K562 (cell line): ENCODE data around the gene ENTPD8. TPM values are rescaled to one million over a fixed set of nuclear protein-coding genes. Genes with fewer than 3 reads are reported as not detected.

Experiments
- ATAC-seq: fragments of 200-7000 bp; cut with Tn5 transposase; 3 replicates; pipeline ENCODE4 v1.9.1; 2020; ENCODE audit warnings: moderate library complexity
- BruUV-seq: library from RNA; stranded (reverse); fragments of 400-500 nt; replicated peaks from 2 replicates; lab custom pipeline; 2021; lab: Mats Ljungman, UMichigan
- CTCF ChIA-PET: fragments of 300-600 bp; formaldehyde crosslinking; extraction: SDS; loops from one replicate; lab custom pipeline; 2021; ENCODE audit warnings: low intra/inter-chr PET ratio; lab: Yijun Ruan, JAX
- POLR2A ChIA-PET: fragments of 300-600, 350-650 bp; sonication (Branson Sonifier 250); formaldehyde crosslinking; extraction: SDS; loops from one replicate; lab custom pipeline; 2021; ENCODE audit warnings: antibody characterized with exemption, inconsistent platforms; lab: Yijun Ruan, JAX
- DNase-seq, 4 experiments: peaks; one replicate each; pipeline versions ENCODE4 v3.0.0 to v3.0.0-alpha.2; 2011 to 2018; ENCODE audit warnings: low spot score in 3 of 4, mixed read lengths in 3 of 4; ENCODE audit errors: extremely low read depth in 1 of 4
- FAIRE-seq: peaks from 2 replicates; lab custom pipeline; 2011; peaks lifted over from hg19 to GRCh38; lab: Jason Lieb, UNC
- H2AFZ ChIP-seq: 2 replicates; pipeline ENCODE4 v1.6.0; 2011; ENCODE audit warnings: low read depth, low read length, control low read depth, inconsistent platforms
- H3K27ac ChIP-seq: fragments of 200-600 bp; 3 replicates; pipeline ENCODE4 v1.8.0; 2011; ENCODE audit warnings: low read depth, mild to moderate bottlenecking, control low read depth, inconsistent platforms, low read length, moderate library complexity, mixed read lengths; ENCODE audit errors: extremely low read depth
- H3K27me3 ChIP-seq, 2 experiments: fragments of 300-600 bp in 1 of 2; 2 replicates in 1 of 2; 3 replicates in 1 of 2; pipeline versions ENCODE4 v1.6.0 to v1.8.0; 2011; ENCODE audit warnings: inconsistent platforms in 2 of 2, low read length in 2 of 2, mild to moderate bottlenecking in 1 of 2, mixed read lengths in 1 of 2, moderate library complexity in 1 of 2; ENCODE audit not compliant: control insufficient read depth in 2 of 2, insufficient read depth in 2 of 2
- H3K36me3 ChIP-seq: fragments of 300-600 bp; 3 replicates; pipeline ENCODE4 v1.8.0; 2011; ENCODE audit warnings: mild to moderate bottlenecking, low read length, inconsistent platforms; ENCODE audit not compliant: control insufficient read depth, insufficient read depth
- H3K4me1 ChIP-seq, 2 experiments: fragments of 200-600 bp in 1 of 2; replicated peaks in 1 of 2; 2 replicates in 1 of 2; 3 replicates in 1 of 2; pipeline versions ENCODE4 v1.5.1 to v1.8.0; 2011; ENCODE audit warnings: inconsistent platforms in 2 of 2, low read length in 2 of 2, mild to moderate bottlenecking in 1 of 2, mixed read lengths in 1 of 2, moderate library complexity in 1 of 2; ENCODE audit not compliant: control insufficient read depth in 2 of 2, insufficient read depth in 2 of 2
- H3K4me2 ChIP-seq: 2 replicates; pipeline ENCODE4 v1.6.1; 2011; ENCODE audit warnings: low read length, control low read depth, inconsistent platforms, mixed read lengths; ENCODE audit not compliant: insufficient read depth
- H3K4me3 ChIP-seq: fragments of 200-600 bp; sonication (generic), shearing (Covaris generic); 2 replicates; pipeline ENCODE4 v1.5.1; 2016; ENCODE audit warnings: control low read depth, inconsistent platforms
- H3K79me2 ChIP-seq: fragments of 200-600 bp; 3 replicates; pipeline ENCODE4 v1.8.0; 2011; ENCODE audit warnings: low read length, inconsistent platforms; ENCODE audit not compliant: control insufficient read depth, insufficient read depth
- H3K9ac ChIP-seq, 2 experiments: 2 replicates each; pipeline versions ENCODE4 v1.6.0 to v1.6.1; 2011; ENCODE audit warnings: low read depth in 2 of 2, low read length in 2 of 2, control low read depth in 1 of 2, inconsistent platforms in 1 of 2, mild to moderate bottlenecking in 1 of 2, mixed read lengths in 1 of 2; ENCODE audit not compliant: insufficient read depth in 1 of 2
- H3K9me1 ChIP-seq: one replicate; pipeline ENCODE4 v1.6.0; 2011; ENCODE audit warnings: inconsistent platforms, mild to moderate bottlenecking, low read length, moderate library complexity; ENCODE audit not compliant: control insufficient read depth, insufficient read depth
- H3K9me3 ChIP-seq: replicated peaks from 2 replicates; pipeline ENCODE4 v1.5.1; 2011; ENCODE audit warnings: low read depth, low read length, inconsistent platforms; ENCODE audit not compliant: control insufficient read depth, insufficient read depth
- H4K20me1 ChIP-seq: replicated peaks from 2 replicates; pipeline ENCODE4 v1.6.1; 2011; ENCODE audit warnings: low read length, inconsistent platforms, mixed read lengths; ENCODE audit not compliant: control insufficient read depth, insufficient read depth
- COPS2 ChIP-seq: fragments of 450-650 bp; conservative IDR thresholded peaks from 2 replicates; pipeline ENCODE4 v1.6.1; 2016; ENCODE audit warnings: mild to moderate bottlenecking, moderate library complexity
- EGR1 ChIP-seq: fragments of 450-650 bp; conservative IDR thresholded peaks from 2 replicates; pipeline ENCODE4 v1.6.1; 2017; ENCODE audit warnings: mild to moderate bottlenecking
- FOS ChIP-seq: IDR thresholded peaks from 3 replicates; pipeline ENCODE4 v1.6.1; 2011; ENCODE audit not compliant: insufficient read length; ENCODE audit errors: extremely low read depth
- HEY1 ChIP-seq: fragments of 250-450 bp; sonication (Bioruptor Pico); IDR thresholded peaks from 2 replicates; pipeline ENCODE4 v1.5.0; 2020; ENCODE audit warnings: mild to moderate bottlenecking, moderate library complexity, borderline replicate concordance
- HSF4 ChIP-seq: fragments of 250-450 bp; sonication (Bioruptor Pico); IDR thresholded peaks from 2 replicates; pipeline ENCODE4 v2.1.2; 2022; ENCODE audit warnings: mild to moderate bottlenecking, moderate library complexity, borderline replicate concordance
- RCOR1 ChIP-seq, 2 experiments: IDR thresholded peaks; 2 replicates each; pipeline ENCODE4 v1.6.1; 2012; ENCODE audit warnings: low read depth in 2 of 2, low read length in 2 of 2, borderline replicate concordance in 1 of 2, improper control_type of control experiment in 1 of 2
- RFX5 ChIP-seq: IDR thresholded peaks from 2 replicates; pipeline ENCODE4 v1.6.1; 2011; ENCODE audit warnings: low read depth, mild to moderate bottlenecking, improper control_type of control experiment, low read length
- SREBF1 ChIP-seq: fragments of 150-350 bp; IDR thresholded peaks from 2 replicates; pipeline ENCODE4 v1.6.1; 2014; ENCODE audit warnings: antibody characterized with exemption, low read depth, low read length, borderline replicate concordance
- ZBTB17 ChIP-seq: fragments of 450-650 bp; formaldehyde crosslinking; IDR thresholded peaks from 2 replicates; pipeline ENCODE4 v1.4.0; 2020; ENCODE audit warnings: mild to moderate bottlenecking
- ZBTB49 ChIP-seq: sonication (generic); formaldehyde crosslinking; IDR thresholded peaks from 2 replicates; pipeline ENCODE4 v1.8.0; 2022; ENCODE audit warnings: missing genetic modification reagents, mild to moderate bottlenecking, borderline replicate concordance
- ZNF354B ChIP-seq: fragments of 250-450 bp; sonication (Bioruptor Pico); IDR thresholded peaks from 2 replicates; pipeline ENCODE4 v1.4.0; 2020
- ZNF436 ChIP-seq: fragments of 250-450, 450-650 bp; sonication (Bioruptor Pico); formaldehyde crosslinking; IDR thresholded peaks from 2 replicates; pipeline ENCODE4 v1.7.0; 2020; ENCODE audit warnings: mild to moderate bottlenecking
- ZNF561 ChIP-seq: fragments of 450-650 bp; formaldehyde crosslinking; conservative IDR thresholded peaks from 2 replicates; pipeline ENCODE4 v1.4.0; 2020; ENCODE audit warnings: mild to moderate bottlenecking, moderate library complexity
- ZNF57 ChIP-seq: fragments of 450-650 bp; formaldehyde crosslinking; IDR thresholded peaks from 2 replicates; pipeline ENCODE4 v1.4.0; 2020; ENCODE audit warnings: mild to moderate bottlenecking, moderate library complexity
- ZNF586 ChIP-seq: fragments of 450-650 bp; formaldehyde crosslinking; conservative IDR thresholded peaks from 2 replicates; pipeline ENCODE4 v1.4.0; 2020; ENCODE audit warnings: mild to moderate bottlenecking, moderate library complexity
- ZNF609 ChIP-seq: sonication (generic); formaldehyde crosslinking; IDR thresholded peaks from 2 replicates; pipeline ENCODE4 v1.8.1; 2023; ENCODE audit warnings: missing genetic modification reagents, mild to moderate bottlenecking, borderline replicate concordance
- WGBS: fragments of 100-300 bp; shearing (Covaris generic); methylation state at CpG from one replicate; pipeline ENCODE4 v1.1.6; 2016; ENCODE audit warnings: low coverage, mixed read lengths; ENCODE audit not compliant: insufficient coverage; ENCODE audit errors: missing lambda C conversion rate; 5-methylcytosine and 5-hydroxymethylcytosine counted together
- in situ Hi-C: fragments of 300-500 bp; cut with MboI; formaldehyde crosslinking; loops from 4 replicates; pipeline ENCODE4 v1.15.0; 2018; ENCODE audit warnings: inconsistent platforms, mixed read lengths
- intact Hi-C: fragments of 100-400 bp; cut with micrococcal nuclease; formaldehyde crosslinking; loops from 2 replicates; pipeline ENCODE4 v1.14.2; 2022
- polyA plus RNA-seq, 8 experiments: library from polyadenylated mRNA; depleted of rRNA in 4 of 8; stranded (reverse) in 5 of 8; unstranded in 3 of 8; fragments of >200 nt; fragmentation: Nextera tagmentation in 2 of 8; fragmentation: Illumina TruSeq in 1 of 8; extraction: Ambion mirVana in 2 of 8; extraction: Trizol in 1 of 8; gene quantifications; 2 replicates each; pipeline versions ENCODE4 v1.2.1 to v1.2.3, GENCODE V29; 2011 to 2014; ENCODE audit warnings: inconsistent platforms in 1 of 8, missing spikeins in 1 of 8
- total RNA-seq, 7 experiments: library from RNA; depleted of rRNA in 6 of 7; stranded (reverse); fragments of >200 nt in 6 of 7; fragmentation: Illumina TruSeq in 2 of 7; extraction: Trizol in 2 of 7; gene quantifications; 2 replicates each; pipeline versions ENCODE4 v1.2.1 to v1.2.3, GENCODE V29; 2011 to 2021; ENCODE audit warnings: low replicate concordance in 1 of 7

The ENTPD8 gene
- total and polyA plus RNA-seq, 9 of the 15 experiments (the other 6 are each of a cell fraction or from before 2014, with no cell fraction given): 0.06 to 0.27 (median 0.19) TPM; not detected in 5

GRCh38 chr9:137477778-137478612 lies 36.8 kb upstream of the ENTPD8 start:
- H3K9ac ChIP-seq: peak overlapping the region in 1 of 2 experiments; percentile 58; a peak in 2 of 4 replicates
- no peak overlapping the region for H2AFZ ChIP-seq
- H3K27me3 ChIP-seq: no peaks in the 10 kb centered on the region
- no peaks in the 10 kb centered on the region for H3K36me3 ChIP-seq
- no peaks in the 10 kb centered on the region for H4K20me1 ChIP-seq
- intact Hi-C loops (no loop called here), in situ Hi-C loops (no loop called here)
- no TSS peak for BruUV-seq
- no peak overlapping the region for H3K4me2 ChIP-seq
- ATAC-seq (no peak), FAIRE-seq (no peak), DNase-seq (no peak)
- peaks cover 11 to 55% of the 10 kb centered on the region in 2 experiments for H3K4me1 ChIP-seq
- H3K9me1 ChIP-seq: no peaks in the 10 kb centered on the region
- H3K9me3 ChIP-seq: peaks cover 9% of the 10 kb centered on the region
- ChIA-PET POLR2A (interaction anchor here (0.7 to 1.5 kb wide), 2 partner anchors 9 to 14 kb away, joined by 4 to 5 read pairs; no protein-coding TSS in a partner anchor), CTCF (no interaction called here)
- H3K4me3 ChIP-seq: no peak overlapping the region
- H3K79me2 ChIP-seq: no peaks in the 10 kb centered on the region
- WGBS: 58% methylated on average over 25 of the region's 29 CpGs
- no peak overlapping the region for H3K27ac ChIP-seq
- TF ChIP-seq ZNF57 (CRISPR knock-in tag): no peak
- TF ChIP-seq ZBTB49 (CRISPR knock-in tag): no peak
- TF ChIP-seq ZNF436 (CRISPR knock-in tag): no peak
- TF ChIP-seq ZBTB17 (CRISPR knock-in tag): no peak
- no peak for TF ChIP-seq FOS
- TF ChIP-seq EGR1: no peak
- no peak for TF ChIP-seq RCOR1 (IDR thresholded peaks at IDR 0.05; ENCODE audit: borderline replicate concordance in 1 of 2, low read depth in 2 of 2, low read length in 2 of 2)
- TF ChIP-seq COPS2: no peak
- TF ChIP-seq RFX5: no peak
- no peak for TF ChIP-seq SREBF1
- TF ChIP-seq HEY1 (CRISPR knock-in tag): no peak
- no peak for TF ChIP-seq ZNF609 (CRISPR knock-in tag)
- TF ChIP-seq ZNF561: no peak
- TF ChIP-seq ZNF586 (CRISPR knock-in tag): no peak
- TF ChIP-seq ZNF354B (CRISPR knock-in tag): no peak
- TF ChIP-seq HSF4: no peak
